Astrocyte of the cerebellum (primary cell): ENCODE results near the gene PRDM16.

Experiments used
- DNase-seq: peaks from one replicate; pipeline ENCODE4 v3.0.0-alpha.2; 2011; ENCODE audit warnings: low read depth
- H3K4me3 ChIP-seq: 2 replicates; pipeline ENCODE4 v1.5.1; 2011; ENCODE audit warnings: mild to moderate bottlenecking, low read depth, low read length, moderate library complexity
- in situ Hi-C: cut with HindIII; loops from 2 replicates; pipeline ENCODE4 v1.10.0; 2017; ENCODE audit warnings: low sequenced_read_pairs
- TF ChIP-seq, protein P1 (sequence below): IDR thresholded peaks from 2 replicates; pipeline ENCODE4 v1.5.1; 2012; ENCODE audit warnings: low read length, low read depth, moderate library complexity, mild to moderate bottlenecking; ENCODE audit errors: missing control alignments

The PRDM16 gene

DNA sequence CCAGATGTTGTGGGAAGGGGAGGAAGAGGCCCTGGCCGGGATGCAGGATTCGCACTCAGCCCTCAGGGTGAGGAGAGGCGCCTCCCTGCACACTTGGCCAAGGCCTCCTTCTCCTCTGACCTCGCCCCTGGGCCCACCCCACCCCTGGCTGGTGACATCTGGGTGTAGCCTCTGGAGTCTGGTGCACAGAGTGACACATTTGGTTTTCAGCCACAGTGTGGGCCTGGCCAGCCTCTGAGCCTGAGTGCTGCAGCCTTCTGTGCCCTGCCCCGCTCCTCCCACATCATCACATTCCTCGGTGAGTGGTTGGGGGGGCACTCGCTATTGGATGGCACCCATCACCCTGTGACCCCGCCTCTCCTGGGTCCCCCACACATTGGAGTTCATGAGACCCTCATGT lies 45.8 kb downstream of the PRDM16 start:
- H3K4me3 ChIP-seq, result no peak overlapping the region
- in situ Hi-C loops, result no loop called here
- no peak for DNase-seq
- TF ChIP-seq, protein P1, sequence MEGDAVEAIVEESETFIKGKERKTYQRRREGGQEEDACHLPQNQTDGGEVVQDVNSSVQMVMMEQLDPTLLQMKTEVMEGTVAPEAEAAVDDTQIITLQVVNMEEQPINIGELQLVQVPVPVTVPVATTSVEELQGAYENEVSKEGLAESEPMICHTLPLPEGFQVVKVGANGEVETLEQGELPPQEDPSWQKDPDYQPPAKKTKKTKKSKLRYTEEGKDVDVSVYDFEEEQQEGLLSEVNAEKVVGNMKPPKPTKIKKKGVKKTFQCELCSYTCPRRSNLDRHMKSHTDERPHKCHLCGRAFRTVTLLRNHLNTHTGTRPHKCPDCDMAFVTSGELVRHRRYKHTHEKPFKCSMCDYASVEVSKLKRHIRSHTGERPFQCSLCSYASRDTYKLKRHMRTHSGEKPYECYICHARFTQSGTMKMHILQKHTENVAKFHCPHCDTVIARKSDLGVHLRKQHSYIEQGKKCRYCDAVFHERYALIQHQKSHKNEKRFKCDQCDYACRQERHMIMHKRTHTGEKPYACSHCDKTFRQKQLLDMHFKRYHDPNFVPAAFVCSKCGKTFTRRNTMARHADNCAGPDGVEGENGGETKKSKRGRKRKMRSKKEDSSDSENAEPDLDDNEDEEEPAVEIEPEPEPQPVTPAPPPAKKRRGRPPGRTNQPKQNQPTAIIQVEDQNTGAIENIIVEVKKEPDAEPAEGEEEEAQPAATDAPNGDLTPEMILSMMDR, result no peak

DNA sequence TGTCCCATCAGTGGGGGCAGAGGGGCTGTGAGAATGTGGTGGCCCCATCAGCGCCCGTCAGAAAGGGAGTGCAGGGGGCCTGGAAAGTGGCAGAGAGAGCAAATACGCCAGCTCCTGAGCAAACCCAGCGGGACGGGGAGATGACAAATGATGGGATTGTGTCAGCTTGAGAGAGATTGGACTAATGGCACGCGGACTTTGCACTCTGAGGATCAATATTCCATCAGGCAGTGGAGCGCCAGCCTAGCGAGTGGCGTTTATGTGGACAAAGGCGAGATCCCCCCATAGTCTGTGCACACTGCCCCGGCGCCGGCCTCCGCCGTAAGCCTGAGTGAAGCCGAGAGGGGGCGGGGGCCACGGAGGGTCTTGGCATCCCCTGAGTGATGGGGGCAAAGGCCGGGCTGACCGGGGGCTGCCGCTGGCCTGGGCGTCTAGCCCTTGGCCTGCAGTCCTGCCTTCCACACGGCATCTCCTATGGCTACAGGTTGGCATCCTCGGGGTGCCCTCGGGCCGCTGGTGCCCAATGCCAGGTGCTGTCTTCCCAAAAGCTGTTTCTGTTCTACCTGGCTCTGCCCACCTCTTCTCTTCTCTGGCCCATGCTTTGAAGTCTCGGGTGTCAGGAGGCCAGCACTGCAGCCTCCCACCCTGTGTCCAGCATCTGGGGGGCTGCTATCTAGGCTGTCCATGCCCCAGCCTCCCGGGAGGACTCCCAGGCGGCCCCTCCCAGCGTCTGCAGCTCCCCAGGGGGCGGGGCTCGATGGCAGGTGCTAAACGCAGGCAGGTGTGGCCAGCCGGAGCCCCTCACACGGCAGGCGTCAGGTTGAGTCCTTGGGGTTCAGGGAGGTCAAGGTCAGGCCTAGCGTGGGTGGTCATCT lies 46.5 kb downstream of the PRDM16 start:
- in situ Hi-C loops, result no loop called here
- TF ChIP-seq, protein P1, result no peak
- no peak for DNase-seq
- no peak overlapping the region for H3K4me3 ChIP-seq

DNA sequence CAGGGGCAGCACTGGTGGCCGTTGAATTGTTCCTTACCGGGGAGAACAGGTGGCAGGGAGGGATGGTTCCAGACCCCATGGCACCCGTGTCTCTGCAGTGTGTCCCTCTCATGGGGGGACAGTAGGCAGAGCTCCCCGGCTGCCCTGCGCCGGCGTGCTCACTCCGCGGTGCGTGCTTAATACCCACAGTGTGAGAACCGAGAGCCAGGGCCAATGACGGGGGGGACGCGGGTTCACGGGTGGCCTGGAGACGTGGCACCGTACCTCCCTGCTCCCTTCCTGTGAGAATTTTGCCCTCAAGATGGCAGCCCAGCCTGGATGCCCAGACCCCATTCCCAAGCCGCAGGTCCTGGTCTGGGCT lies 47.1 kb downstream of the PRDM16 start:
- TF ChIP-seq, protein P1, result no peak
- no peak for DNase-seq
- H3K4me3 ChIP-seq, result no peak overlapping the region
- in situ Hi-C loops, result no loop called here

DNA sequence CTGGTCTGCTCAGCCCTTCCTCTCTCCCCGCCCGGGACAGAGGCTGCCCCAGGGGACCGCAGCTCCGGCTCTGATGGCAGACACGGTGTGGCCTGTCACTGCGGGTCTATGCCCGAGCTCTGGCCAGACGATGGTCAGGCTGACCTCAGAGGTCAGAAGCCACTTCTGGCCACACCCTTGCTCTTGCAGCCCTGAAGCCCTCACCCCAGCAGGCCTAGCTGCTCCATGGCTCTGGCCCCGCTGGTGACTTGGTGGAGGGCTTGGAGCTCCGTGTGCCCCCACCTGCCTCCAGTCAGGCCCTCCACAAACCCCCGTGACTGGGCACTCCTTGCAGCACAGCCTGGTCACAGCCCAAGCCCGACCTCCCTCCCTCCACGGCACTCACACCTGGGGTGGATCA lies 47.6 kb downstream of the PRDM16 start:
- DNase-seq, result no peak
- no peak overlapping the region for H3K4me3 ChIP-seq
- in situ Hi-C loops, result no loop called here
- TF ChIP-seq, protein P1, result no peak

DNA sequence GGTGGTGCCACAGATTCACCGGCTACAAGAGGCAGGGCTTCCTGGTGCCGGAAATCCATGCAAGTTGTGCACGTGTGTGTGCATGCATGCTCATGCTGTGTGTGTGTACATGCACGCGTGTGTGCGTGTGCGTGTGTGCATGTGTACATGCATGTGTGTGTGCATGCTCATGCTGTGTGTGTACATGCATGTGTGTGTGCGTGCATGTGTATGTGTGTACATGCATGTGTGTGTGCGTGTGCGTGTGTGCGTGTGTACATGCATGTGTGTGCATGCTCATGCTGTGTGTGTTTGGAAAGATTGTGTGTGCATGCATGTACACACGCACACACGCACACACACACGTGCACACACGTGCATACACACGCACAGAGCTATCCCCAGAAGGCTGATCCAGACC lies 48.9 kb downstream of the PRDM16 start:
- no peak overlapping the region for H3K4me3 ChIP-seq
- in situ Hi-C loops, result no loop called here
- TF ChIP-seq, protein P1, result no peak
- DNase-seq, result no peak

DNA sequence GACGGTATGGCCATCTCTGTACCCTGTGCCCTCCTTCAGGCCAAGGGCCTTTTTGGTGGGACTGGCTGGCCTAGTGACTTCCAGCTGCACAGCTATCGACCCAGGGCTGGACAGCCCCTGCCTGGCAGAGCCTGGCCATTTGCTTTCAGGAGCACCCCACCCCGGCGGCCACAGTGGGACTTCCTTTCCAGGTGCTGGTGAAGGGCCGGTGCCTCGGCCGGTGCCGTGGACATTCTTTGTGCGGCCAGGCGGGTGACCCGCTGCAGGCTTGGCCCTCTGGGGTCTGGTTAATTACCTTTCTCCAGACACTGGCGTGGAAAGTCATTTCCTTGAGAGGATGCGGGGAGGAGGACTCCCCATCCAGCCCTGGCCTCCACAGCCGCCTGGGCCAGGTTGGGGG lies 50.1 kb downstream of the PRDM16 start:
- in situ Hi-C loops, result no loop called here
- DNase-seq, result no peak
- TF ChIP-seq, protein P1, result no peak
- H3K4me3 ChIP-seq, result no peak overlapping the region
